HepG2 (cell line): ENCODE data around the gene LRRC73. TPM values are rescaled to one million over a fixed set of nuclear protein-coding genes. Genes with fewer than 3 reads are reported as not detected.

ENCODE experiments used
- HCFC1 ChIP-seq: fragments of 150-350 bp; IDR thresholded peaks from 2 replicates; pipeline ENCODE4 v1.6.1; 2014; ENCODE audit warnings: low read depth, low read length
- KDM5B ChIP-seq: sonication (generic); formaldehyde crosslinking; IDR thresholded peaks from 2 replicates; pipeline ENCODE4 v1.4.0; 2020; ENCODE audit warnings: missing genetic modification reagents, mild to moderate bottlenecking, borderline replicate concordance
- MTERF4 ChIP-seq: sonication (generic); formaldehyde crosslinking; IDR thresholded peaks from 2 replicates; pipeline ENCODE4 v1.8.0; 2023; ENCODE audit warnings: mild to moderate bottlenecking, missing genetic modification reagents
- NBN ChIP-seq: fragments of 450-650 bp; conservative IDR thresholded peaks from 2 replicates; pipeline ENCODE4 v1.6.1; 2017
- SNAI1 ChIP-seq: sonication (generic); formaldehyde crosslinking; IDR thresholded peaks from 2 replicates; pipeline ENCODE4 v1.5.0; 2020; ENCODE audit warnings: mild to moderate bottlenecking, missing genetic modification reagents, borderline replicate concordance
- ZNF274 ChIP-seq: sonication (generic); formaldehyde crosslinking; IDR thresholded peaks from 2 replicates; pipeline ENCODE4 v1.5.1; 2020; ENCODE audit warnings: mild to moderate bottlenecking, missing genetic modification reagents
- ZNF281 ChIP-seq: sonication (generic); formaldehyde crosslinking; IDR thresholded peaks from 2 replicates; pipeline ENCODE4 v1.4.0; 2020; ENCODE audit warnings: missing genetic modification reagents, borderline replicate concordance
- ZNF329 ChIP-seq: sonication (generic); formaldehyde crosslinking; IDR thresholded peaks from 2 replicates; pipeline ENCODE4 v1.9.0; 2021; ENCODE audit warnings: low read depth, mild to moderate bottlenecking, missing genetic modification reagents
- ZNF574 ChIP-seq: sonication (generic); formaldehyde crosslinking; IDR thresholded peaks from 2 replicates; pipeline ENCODE4 v1.4.0; 2020; ENCODE audit warnings: missing genetic modification reagents
- ZNF780A ChIP-seq: sonication (generic); formaldehyde crosslinking; IDR thresholded peaks from 2 replicates; pipeline ENCODE4 v1.8.0; 2022; ENCODE audit warnings: mild to moderate bottlenecking, missing genetic modification reagents, moderate library complexity
- ZSCAN21 ChIP-seq: sonication (generic); formaldehyde crosslinking; IDR thresholded peaks from 2 replicates; pipeline ENCODE4 v1.8.0; 2022; ENCODE audit warnings: mild to moderate bottlenecking, missing genetic modification reagents, moderate library complexity, borderline replicate concordance
- polyA plus RNA-seq, 8 experiments: library from polyadenylated mRNA; depleted of rRNA in 3 of 8; stranded (reverse) in 7 of 8; unstranded in 1 of 8; fragments of >200 nt; fragmentation: Illumina TruSeq in 4 of 8; extraction: Trizol in 4 of 8; gene quantifications; 2 replicates each; pipeline versions ENCODE4 v1.2.1 to v1.2.3, GENCODE V29; 2011 to 2016; ENCODE audit warnings: low read depth in 4 of 8, missing spikeins in 1 of 8, mixed read lengths in 1 of 8; ENCODE audit not compliant: insufficient read depth in 1 of 8
- total RNA-seq, 5 experiments: library from RNA; depleted of rRNA; stranded (reverse); fragments of >200 nt; fragmentation: Illumina TruSeq; extraction: Trizol; gene quantifications; 2 replicates each; pipeline ENCODE4 v1.2.3, GENCODE V29; 2016; ENCODE audit warnings: low read depth in 1 of 5
- TF ChIP-seq, protein P1 (sequence below): sonication (generic); formaldehyde crosslinking; IDR thresholded peaks from 2 replicates; pipeline ENCODE4 v1.8.1; 2023; ENCODE audit warnings: missing genetic modification reagents, mild to moderate bottlenecking, borderline replicate concordance
- TF ChIP-seq, protein P2 (sequence below): sonication (generic); formaldehyde crosslinking; IDR thresholded peaks from 2 replicates; pipeline ENCODE4 v1.5.1; 2020; ENCODE audit warnings: mild to moderate bottlenecking, missing genetic modification reagents, moderate library complexity
- TF ChIP-seq, protein P3 (sequence below): sonication (generic); formaldehyde crosslinking; IDR thresholded peaks from 2 replicates; pipeline ENCODE4 v1.4.0; 2020; ENCODE audit warnings: missing genetic modification reagents, borderline replicate concordance
- TF ChIP-seq, protein P4 (sequence below): IDR thresholded peaks from 2 replicates; pipeline ENCODE4 v1.6.1; 2016; ENCODE audit warnings: control low read depth

Gene LRRC73
- total and polyA plus RNA-seq, 2 of the 13 experiments (the other 11 are each of a cell fraction or from before 2014, with no cell fraction given): 0.11 to 0.12 TPM

DNA sequence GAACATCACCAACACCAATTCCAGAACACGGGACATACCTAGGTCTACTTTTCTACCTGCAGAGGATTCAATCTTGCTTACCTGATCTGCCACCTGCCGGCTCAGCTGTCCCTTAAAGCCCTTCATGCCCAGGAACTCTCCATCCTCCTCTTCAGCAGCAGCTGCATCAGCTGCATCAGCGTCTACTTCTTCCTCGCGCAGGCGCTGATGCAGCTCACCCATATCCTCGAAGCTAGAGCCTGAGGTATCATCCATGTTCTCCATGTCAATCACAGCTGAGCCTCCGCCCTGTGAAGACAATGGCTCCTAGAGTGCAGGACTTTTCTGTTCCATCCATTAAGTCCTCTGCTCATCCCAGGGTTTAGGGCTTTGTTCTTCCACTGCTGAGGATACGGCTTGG, 5.7 kb upstream of the LRRC73 start (continued):
- no peak for TF ChIP-seq ZNF281
- TF ChIP-seq SNAI1 (CRISPR knock-in tag): no peak
- TF ChIP-seq, protein P1, sequence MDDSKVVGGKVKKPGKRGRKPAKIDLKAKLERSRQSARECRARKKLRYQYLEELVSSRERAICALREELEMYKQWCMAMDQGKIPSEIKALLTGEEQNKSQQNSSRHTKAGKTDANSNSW: no peak
- TF ChIP-seq, protein P2, sequence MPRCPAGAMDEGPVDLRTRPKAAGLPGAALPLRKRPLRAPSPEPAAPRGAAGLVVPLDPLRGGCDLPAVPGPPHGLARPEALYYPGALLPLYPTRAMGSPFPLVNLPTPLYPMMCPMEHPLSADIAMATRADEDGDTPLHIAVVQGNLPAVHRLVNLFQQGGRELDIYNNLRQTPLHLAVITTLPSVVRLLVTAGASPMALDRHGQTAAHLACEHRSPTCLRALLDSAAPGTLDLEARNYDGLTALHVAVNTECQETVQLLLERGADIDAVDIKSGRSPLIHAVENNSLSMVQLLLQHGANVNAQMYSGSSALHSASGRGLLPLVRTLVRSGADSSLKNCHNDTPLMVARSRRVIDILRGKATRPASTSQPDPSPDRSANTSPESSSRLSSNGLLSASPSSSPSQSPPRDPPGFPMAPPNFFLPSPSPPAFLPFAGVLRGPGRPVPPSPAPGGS (CRISPR knock-in tag): no peak
- no peak for TF ChIP-seq HCFC1
- no peak for TF ChIP-seq NBN
- TF ChIP-seq, protein P3, sequence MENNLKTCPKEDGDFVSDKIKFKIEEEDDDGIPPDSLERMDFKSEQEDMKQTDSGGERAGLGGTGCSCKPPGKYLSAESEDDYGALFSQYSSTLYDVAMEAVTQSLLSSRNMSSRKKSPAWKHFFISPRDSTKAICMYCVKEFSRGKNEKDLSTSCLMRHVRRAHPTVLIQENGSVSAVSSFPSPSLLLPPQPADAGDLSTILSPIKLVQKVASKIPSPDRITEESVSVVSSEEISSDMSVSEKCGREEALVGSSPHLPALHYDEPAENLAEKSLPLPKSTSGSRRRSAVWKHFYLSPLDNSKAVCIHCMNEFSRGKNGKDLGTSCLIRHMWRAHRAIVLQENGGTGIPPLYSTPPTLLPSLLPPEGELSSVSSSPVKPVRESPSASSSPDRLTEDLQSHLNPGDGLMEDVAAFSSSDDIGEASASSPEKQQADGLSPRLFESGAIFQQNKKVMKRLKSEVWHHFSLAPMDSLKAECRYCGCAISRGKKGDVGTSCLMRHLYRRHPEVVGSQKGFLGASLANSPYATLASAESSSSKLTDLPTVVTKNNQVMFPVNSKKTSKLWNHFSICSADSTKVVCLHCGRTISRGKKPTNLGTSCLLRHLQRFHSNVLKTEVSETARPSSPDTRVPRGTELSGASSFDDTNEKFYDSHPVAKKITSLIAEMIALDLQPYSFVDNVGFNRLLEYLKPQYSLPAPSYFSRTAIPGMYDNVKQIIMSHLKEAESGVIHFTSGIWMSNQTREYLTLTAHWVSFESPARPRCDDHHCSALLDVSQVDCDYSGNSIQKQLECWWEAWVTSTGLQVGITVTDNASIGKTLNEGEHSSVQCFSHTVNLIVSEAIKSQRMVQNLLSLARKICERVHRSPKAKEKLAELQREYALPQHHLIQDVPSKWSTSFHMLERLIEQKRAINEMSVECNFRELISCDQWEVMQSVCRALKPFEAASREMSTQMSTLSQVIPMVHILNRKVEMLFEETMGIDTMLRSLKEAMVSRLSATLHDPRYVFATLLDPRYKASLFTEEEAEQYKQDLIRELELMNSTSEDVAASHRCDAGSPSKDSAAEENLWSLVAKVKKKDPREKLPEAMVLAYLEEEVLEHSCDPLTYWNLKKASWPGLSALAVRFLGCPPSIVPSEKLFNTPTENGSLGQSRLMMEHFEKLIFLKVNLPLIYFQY (CRISPR knock-in tag): no peak
- no peak for TF ChIP-seq ZNF574 (CRISPR knock-in tag)
- TF ChIP-seq ZNF274: 0 out of 2 replicates have a peak, but pooled peaks have one; percentile 31
- no peak for TF ChIP-seq ZNF329
- TF ChIP-seq KDM5B (CRISPR knock-in tag): no peak
- TF ChIP-seq ZSCAN21: no peak
- TF ChIP-seq, protein P4, sequence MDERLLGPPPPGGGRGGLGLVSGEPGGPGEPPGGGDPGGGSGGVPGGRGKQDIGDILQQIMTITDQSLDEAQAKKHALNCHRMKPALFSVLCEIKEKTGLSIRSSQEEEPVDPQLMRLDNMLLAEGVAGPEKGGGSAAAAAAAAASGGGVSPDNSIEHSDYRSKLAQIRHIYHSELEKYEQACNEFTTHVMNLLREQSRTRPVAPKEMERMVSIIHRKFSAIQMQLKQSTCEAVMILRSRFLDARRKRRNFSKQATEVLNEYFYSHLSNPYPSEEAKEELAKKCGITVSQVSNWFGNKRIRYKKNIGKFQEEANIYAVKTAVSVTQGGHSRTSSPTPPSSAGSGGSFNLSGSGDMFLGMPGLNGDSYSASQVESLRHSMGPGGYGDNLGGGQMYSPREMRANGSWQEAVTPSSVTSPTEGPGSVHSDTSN (CRISPR knock-in tag): peak; percentile 53; the same call in 1 of the 2 replicates
- no peak for TF ChIP-seq MTERF4
- TF ChIP-seq ZNF780A (CRISPR knock-in tag): no peak
